Ishikawa (cell line): ENCODE data around the gene COQ4.

Experiments used
- RAD21 ChIP-seq: IDR thresholded peaks from 2 replicates; pipeline ENCODE4 v1.6.1; 2012; ENCODE audit warnings: low read depth
- ZBTB7A ChIP-seq: IDR thresholded peaks from 2 replicates; pipeline ENCODE4 v1.6.1; 2012; ENCODE audit warnings: low read depth
- TF ChIP-seq, protein P1 (sequence below): IDR thresholded peaks from 2 replicates; pipeline ENCODE4 v1.6.1; 2012

DNA sequence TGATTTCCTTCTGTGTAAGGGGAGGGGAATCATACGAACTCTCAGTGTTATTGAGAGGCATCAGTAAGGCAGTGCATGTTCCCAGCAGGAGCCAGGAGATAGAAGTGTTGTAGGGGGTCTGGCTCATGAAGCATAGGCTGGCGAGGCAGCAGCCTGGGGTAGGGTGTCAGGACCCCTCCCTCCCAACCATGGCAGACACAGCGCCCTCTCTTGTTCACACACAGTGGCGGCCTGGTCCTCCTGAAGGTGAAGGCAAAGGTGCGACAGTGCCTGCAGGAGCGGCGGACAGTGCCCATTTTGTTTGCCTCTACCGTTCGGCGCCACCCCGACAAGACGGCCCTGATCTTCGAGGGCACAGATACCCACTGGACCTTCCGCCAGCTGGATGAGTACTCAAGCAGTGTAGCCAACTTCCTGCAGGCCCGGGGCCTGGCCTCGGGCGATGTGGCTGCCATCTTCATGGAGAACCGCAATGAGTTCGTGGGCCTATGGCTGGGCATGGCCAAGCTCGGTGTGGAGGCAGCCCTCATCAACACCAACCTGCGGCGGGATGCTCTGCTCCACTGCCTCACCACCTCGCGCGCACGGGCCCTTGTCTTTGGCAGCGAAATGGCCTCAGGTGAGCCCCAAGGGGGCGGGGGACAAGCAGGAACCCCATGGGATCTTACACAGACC lies 22.4 kb downstream of the COQ4 start:
- TF ChIP-seq, protein P1, sequence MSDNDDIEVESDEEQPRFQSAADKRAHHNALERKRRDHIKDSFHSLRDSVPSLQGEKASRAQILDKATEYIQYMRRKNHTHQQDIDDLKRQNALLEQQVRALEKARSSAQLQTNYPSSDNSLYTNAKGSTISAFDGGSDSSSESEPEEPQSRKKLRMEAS = no peak
- no peak for TF ChIP-seq RAD21
- no peak for TF ChIP-seq ZBTB7A
